HG03442 (cell line): ENCODE results near the gene CIP2A.
A peak's percentile ranks its signal among the peaks of the same experiment; 100 is the strongest.

ENCODE experiments used
- ATAC-seq: cut with Tn5 transposase; IDR thresholded peaks from one replicate; pipeline ENCODE4 v1.9.1; 2021; ENCODE audit warnings: mild to moderate bottlenecking, moderate library complexity; ENCODE audit not compliant: unreplicated experiment

Gene CIP2A

GRCh38 chr3:108564564-108564963 is 24.7 kb downstream of the CIP2A start:
- ATAC-seq = no peak

DNA sequence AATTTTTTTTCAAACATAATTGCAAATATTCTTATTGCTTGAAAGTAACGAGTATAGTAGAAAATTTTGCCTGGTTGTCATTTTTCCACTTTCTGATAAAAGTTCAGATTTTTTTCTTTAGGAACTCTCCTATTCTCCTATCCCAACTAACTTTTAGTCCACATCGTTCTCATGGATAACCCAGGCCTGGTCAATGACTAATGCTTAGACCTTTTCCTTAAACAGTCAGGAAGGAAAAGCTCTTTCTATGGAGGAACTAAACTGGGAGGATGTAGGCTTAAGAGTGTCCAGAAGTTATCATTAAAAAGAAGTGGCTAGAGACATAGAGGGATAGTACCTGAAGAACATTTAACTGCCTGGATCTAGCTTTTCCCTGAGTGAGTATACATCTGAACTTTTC is 26.7 kb downstream of the CIP2A start:
- ATAC-seq = no peak

DNA sequence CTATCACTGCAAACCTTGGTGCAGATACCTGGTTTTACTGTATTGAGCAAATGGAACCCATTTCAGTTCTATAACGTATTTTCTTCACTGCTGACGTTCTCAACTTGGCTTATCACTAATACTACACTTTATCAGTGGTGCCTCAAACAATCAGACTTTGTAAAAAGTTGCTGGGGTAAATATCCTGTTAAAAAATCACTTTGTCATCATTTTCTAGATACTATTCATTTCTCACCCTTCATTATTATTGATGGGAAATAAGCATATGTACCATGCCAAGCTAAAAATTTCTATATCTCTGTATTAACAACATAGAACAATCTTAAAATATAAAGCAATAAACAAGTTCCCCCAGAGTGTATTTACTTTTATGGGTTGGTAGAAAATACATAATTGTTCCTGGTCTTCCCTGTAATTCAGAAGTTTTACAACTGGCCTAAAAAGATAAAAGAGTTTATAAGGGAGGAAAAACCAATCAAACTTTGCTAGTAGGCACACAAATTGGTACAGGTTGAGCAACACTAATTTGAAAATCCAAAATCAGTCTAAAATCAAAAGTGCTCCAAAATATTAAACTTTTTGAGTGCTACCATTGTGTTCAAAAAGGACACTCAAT is 33.2 kb downstream of the CIP2A start:
- ATAC-seq = no peak

DNA sequence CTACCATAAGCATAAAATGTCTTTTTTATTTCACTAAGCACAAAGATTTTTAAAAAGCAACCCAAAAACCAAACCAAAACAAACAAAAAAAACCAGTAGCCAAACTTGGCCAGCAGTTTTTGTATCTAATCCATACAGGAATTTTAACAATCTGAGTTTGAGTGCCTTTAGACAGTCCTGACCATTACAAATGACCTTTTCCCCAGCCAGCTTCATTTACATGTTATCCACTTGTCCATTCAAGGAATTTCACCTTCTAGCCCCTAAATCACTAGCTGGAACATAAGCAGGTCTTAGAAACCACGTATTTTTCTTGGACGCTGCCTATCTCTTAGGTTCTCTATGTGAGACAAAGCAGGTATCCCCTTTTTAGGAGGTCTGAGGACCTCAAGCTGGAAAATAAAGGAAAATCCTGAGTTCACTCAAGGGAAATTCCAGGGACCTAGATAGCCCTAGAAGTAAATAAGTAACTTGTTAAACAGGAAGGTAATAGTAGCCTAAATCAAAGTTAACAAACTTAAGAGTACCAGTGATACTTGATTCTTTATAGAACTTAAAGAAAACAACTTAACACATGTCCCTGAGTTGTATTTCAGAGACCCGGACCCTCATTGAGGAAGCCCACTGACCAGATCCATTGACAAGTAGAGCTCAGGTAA is 34.2 kb downstream of the CIP2A start:
- no peak for ATAC-seq

DNA sequence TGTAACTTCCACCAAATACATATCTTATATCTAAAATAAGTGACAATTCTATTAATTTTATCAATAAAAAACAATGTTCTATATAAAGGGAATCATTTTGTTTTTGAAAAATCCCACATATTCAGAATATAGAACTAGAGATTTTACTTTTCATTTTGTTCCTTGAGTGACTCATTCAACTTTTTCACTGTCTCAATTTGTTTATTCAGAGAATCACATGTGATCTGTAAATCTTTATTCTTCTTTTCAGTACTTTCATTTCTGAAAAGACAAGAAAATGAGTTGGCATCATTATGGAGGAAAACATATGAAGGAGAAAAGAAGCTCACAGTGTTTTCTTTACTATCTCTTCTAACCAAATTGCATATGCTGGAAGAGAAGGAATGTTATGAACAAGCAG is 35.0 kb downstream of the CIP2A start:
- ATAC-seq = no peak

- ATAC-seq = peak; percentile 74
Observed at GRCh38 chr3:108552267-108553159, 36.7 kb downstream of the CIP2A start.

- ATAC-seq = no peak
Observed at GRCh38 chr3:108548886-108549285, 40.4 kb downstream of the CIP2A start.

DNA sequence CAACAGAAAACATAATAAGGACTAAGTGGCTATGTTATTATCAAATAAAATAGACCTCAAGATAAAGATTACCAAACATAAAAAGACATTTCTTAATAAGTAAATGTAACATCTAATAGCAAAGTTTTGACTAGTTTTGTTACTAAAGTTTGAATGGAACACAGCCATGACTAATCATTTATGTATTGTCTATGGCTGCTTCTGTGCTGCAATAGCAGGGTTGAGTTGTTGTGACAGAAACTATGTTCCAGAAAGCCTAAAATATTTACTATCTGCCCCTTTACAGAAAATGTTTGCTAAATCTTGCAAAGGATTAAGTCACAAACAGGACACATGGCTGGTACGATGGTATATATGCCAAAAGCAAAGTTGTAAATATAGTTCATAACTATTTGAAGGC is 40.9 kb downstream of the CIP2A start:
- ATAC-seq = no peak

GRCh38 chr3:108546692-108547091 is 42.5 kb downstream of the CIP2A start:
- no peak for ATAC-seq

- ATAC-seq = no peak
Observed at GRCh38 chr3:108546247-108546646, 43.0 kb downstream of the CIP2A start.

DNA sequence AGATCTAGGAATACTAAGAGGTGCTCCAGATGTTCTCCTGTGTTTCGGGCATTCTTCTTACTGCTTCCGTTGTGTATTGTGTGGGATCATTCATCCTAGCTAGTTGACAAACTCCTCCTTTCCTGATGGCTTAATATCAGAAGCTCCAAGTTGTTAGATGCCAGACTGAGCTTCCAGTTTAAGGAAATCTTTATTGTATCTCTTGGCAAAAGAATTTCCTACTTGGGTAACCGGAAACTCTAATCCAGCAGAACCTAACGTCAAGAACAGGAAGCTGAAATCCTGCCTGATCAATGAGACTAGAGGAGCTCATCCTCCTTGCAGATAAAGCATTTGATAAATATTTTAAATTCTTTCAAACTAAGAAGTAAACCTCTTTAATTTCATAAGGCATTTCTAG is 51.2 kb downstream of the CIP2A start:
- ATAC-seq = no peak

DNA sequence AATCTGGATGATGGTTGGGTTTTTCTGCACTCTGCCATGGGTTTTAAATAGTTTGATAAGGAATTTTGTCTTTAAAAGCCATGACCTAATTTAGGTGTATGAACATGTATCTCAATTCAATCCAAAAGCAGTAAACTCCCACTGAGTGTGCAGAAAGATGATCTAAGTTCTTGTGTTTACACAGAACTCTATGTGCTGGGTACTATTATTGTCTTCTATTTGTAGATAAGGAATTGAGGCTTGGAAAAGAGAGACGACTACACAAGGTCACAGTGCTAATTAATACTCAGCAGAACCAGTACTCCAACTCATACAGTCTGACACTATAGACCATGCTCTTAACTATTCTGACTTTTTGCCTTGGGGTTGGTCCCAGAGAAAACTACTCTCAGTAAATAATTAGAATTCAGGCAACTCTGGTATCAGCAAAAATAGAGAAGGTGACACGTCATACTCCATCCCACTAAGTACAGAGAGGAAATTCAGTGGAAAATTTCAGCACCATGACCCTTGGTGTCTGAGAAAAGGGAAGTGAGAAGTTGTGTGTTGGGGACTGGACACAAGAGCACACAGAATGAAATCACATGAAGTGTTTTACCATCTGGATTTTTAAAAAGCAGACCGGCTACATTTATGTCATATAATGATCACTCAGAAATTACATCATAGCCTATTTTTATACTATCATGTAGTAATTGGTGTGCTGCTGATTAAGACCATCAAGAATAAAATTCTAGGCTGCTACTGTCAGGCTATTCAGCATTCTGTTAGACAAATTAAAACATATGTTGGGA is 60.6 kb downstream of the CIP2A start:
- peak; percentile 95 for ATAC-seq

GRCh38 chr3:108527817-108528216 is 61.4 kb downstream of the CIP2A start:
- no peak for ATAC-seq

GRCh38 chr3:108527109-108527508 is 62.1 kb downstream of the CIP2A start:
- ATAC-seq = no peak

GRCh38 chr3:108525971-108526370 is 63.3 kb downstream of the CIP2A start:
- no peak for ATAC-seq

DNA sequence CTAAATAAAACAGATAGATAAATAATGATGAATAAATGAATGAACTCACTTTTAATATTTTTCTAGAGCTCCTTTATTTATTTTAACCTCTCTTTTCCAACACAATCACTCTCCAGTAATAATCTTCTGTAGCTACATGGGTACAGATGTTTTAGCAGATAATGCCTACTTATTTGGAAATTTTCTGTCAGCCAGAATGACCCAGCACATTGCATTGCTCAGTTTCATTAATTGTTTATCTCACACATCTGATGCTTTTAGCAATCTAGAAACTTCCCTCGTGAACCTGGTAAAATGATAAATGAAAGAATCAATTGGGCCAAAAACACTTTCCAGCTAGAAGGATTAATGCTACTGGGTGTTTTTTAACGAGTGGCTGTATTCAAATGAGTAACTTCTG is 64.0 kb downstream of the CIP2A start:
- no peak for ATAC-seq

- ATAC-seq = no peak
Observed at GRCh38 chr3:108524537-108524936, 64.7 kb downstream of the CIP2A start.

GRCh38 chr3:108518895-108519294 is 70.3 kb downstream of the CIP2A start:
- no peak for ATAC-seq

DNA sequence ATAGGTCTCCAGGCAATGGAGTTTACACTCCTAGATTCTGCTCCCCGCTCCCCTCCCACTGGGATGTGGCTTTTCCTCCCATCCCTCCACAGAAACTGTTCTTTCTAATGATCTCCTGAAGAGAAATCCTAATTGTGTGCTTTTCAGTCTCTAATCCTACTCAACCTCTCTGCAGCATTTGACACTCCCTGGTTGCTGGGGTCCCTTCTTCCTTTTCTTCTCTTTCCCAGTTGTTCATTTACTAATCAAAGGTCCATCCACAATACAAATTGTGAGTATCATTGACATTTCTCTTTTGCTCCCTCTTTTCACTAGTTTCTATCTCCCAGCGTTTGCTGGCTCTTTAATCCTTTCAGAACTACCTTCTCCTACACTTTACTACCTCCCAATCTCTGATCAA is 72.4 kb downstream of the CIP2A start:
- ATAC-seq = no peak

GRCh38 chr3:108513961-108514360 is 75.3 kb downstream of the CIP2A start:
- ATAC-seq = no peak

DNA sequence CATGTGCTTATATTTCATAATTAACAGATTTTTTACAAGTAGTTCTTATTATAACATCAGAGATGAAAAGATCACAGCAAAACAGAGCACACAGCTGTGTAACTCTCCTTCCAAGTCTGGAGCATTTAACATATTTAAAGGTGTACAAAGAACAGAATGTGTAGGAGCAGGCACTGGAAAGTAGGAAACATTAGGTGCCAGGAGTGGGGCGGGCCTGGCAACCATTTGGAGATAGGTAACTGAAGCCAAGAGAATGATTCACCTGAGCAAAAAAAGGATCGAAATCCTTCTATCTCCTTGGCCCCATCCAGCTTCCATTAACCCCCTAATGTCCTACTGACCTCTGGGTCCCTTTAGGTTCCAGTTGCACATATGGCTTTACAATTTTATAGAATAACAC is 76.6 kb downstream of the CIP2A start:
- ATAC-seq = no peak
